Stimulated activated CD4-positive, alpha-beta T cell treated with anti-CD3 and anti-CD28 coated beads, Interleukin-15, amount 100 ng/mL, for 48 hours (primary cell): ENCODE results near the gene SKIL.

ENCODE experiments used
- DNase-seq, 2 donors: peaks; one replicate each; pipeline ENCODE4 v3.0.0-alpha.2; 2020; ENCODE audit warnings: low read depth in 2 of 2

Gene SKIL

DNA sequence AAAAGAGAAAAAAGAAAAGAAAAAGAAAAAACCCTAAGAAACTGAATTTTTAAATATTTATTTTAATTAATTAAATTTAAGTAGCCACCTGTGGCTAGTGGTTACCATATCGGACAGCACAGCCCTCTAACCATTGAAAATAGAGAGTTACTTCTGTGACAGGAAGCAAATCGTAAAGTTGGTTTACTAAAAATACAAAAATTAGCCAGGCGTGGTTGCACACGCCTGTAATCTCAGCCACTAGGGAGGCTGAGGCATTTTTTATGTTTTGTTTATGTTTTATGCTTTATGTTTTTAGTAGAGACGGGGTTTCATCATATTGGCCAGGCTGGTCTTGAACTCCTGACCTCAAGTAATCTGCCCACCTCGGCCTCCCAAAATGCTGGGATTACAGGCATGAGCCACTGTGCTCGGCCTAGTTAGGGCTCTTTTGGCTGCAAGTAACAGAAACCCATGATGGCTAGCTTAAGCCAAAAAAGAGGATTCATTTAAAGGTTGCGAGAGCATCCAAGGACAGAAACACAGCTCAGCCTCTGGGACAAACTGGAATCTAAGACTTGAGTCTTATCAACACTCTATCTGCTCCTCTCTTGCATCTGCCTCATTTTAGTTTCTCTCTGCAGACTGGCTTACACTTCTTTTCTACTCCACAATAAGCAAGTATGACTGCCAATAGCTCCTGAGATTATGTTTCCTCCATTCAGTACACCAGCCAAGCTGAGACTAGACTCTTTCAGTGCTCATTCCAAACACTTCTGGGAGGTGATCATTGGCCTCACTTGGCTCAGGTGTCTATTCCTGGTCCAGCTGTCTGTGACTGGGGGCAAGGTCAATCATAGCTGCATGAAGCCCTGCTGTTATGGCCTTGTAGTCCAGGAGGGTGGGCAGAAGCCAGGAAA is 6.8 kb upstream of the SKIL start:
- no peak for DNase-seq

DNA sequence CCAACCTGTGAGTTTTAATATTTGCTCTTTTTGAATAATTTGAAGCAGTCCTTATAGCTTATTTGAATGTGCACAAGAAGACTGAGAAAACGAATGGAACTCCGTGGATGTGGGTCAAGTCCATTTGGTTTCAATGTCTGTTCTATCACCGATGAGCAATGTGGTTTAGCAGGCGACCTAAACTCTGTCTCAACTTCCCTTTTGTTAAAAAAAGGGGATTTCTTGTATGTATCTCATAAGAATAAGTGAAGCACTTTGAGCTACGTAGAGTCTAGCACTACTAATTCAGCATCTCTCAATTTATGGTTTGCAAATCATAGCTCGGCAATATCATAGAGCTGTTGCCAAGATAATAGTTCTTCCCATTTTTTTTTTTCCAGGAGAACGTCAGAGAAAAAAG is 4.6 kb upstream of the SKIL start:
- DNase-seq: no peak

- DNase-seq: no peak
Observed at GRCh38 chr3:170353485-170353884, 4.0 kb upstream of the SKIL start.

DNA sequence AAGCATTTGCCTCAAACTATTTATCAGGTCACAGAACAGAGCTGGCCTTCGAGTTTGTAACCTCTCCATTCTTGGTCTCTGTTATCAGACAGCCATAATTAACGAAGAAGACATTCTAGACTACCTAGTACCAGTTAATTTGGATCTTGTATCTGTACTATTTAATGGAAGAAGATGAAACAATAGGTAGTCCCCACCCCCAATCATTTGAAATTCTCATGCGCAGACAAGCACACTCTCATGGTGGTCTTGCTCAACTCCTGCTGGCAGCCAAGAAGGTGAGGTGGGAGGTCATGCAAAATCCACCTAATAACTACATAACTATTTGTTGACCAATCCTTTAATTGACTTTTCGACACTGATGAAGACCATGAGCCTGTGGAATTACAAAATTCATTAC is 2.8 kb upstream of the SKIL start:
- DNase-seq: no peak

- DNase-seq: no peak
Observed at GRCh38 chr3:170355738-170356595, 1.5 kb upstream of the SKIL start.

DNA sequence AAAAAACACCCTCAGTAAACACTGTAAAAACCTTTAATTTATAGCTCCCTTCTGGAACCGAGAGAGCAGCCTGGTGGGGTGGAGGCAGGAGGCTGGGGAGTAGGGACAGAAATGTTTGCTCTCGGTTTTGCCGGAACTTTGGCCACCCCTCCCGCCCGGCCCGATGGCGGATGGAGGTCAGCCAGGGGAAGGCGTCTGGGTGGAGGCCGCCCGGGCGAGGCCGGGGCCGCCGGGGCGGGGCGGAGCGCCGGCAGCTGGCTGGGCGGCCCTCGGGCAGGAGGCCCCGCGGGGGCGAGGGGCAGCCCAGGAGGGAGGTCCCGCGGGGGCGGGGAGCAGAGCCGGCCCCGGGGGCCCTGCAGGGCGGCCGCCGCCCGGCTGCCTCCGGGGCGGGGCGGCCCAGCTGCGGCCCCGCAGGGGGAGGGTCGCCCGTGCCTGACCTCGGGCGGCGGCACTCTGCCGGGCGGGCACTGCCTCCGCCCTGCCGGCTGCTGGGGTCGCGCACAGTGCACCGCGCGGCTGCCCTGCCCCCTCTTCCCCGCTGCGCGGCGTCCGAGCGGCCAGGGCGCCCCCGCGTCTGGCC is 829 bp upstream of the SKIL start:
- DNase-seq: peak in 1 of 2 donors; percentile 32

DNA sequence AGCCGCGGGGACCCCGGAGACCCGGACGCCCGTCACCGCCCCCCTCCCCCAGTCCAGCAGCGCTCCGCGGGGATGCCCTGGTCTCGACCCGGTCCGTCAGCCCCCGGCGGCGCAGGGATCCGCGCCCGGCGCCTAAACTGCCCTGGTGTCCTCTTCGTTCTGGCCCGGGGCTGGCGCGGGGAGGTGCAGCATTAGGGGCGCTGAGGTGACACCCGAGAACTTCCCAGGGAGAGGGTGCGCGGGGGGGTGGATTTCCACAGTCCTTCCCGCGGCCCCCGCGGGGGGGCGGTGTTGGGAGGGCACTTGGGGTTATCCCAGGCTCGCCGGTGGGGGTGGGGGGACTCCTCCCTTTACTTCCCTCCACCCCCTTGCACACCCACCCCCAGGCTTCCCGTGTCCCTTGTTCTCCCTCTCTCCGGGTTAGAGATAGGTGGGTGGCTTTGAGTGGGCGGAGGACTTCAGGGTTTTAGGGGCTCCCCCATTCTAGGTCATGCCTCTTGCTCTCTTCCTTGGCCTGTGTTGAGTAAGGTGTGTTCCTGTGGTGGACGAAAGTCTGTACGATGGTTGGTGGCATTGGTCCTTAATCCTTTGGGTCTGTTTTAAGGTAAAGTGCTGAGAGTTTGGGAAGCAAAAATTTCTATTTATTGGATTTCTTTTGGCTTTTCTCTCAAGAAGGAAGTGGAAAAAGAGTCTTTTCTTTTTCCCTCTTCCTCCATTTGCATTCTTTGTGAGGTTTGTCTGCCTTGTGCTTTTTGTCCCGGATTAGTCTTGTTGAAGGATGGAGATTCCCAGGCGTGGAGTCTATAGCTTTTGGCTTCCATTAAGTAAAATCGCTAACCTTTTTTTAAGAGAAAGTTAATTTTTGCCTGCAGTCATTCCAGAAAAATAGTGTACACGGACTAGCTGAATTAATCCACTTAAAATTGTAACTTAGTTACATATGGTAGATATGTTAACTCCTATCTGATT is 811 bp downstream of the SKIL start:
- peak; percentile 53 to 70 for DNase-seq

- DNase-seq: no peak
Observed at GRCh38 chr3:170359178-170359704, 1.7 kb downstream of the SKIL start.

DNA sequence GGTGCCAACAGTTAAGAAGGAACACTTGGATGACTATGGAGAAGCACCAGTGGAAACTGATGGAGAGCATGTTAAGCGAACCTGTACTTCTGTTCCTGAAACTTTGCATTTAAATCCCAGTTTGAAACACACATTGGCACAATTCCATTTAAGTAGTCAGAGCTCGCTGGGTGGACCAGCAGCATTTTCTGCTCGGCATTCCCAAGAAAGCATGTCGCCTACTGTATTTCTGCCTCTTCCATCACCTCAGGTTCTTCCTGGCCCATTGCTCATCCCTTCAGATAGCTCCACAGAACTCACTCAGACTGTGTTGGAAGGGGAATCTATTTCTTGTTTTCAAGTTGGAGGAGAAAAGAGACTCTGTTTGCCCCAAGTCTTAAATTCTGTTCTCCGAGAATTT is 3.0 kb downstream of the SKIL start:
- no peak for DNase-seq

- DNase-seq: no peak
Observed at GRCh38 chr3:170360916-170361315, 3.4 kb downstream of the SKIL start.

DNA sequence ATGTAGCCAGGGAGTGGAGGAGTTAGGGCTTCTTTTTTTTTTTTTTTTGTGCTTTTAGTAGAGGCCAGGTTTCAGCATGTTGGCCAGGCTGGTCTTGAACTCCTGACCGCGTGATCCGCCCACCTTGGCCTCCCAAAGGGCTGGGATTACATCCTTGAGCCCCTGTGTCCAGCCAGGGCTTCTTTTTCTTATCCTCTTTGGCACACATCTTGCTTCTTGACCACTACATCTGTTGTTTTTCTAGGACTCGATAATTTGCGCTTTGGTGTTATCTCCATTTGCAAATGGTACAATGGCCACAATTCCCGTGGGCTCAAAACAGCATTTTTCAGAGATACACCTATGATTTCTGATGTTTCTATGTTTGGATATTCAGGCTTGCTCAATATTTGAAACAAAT is 4.2 kb downstream of the SKIL start:
- DNase-seq: no peak

- no peak for DNase-seq
Observed at GRCh38 chr3:170363471-170363994, 6.0 kb downstream of the SKIL start.

- DNase-seq: no peak
Observed at GRCh38 chr3:170364965-170365364, 7.5 kb downstream of the SKIL start.

DNA sequence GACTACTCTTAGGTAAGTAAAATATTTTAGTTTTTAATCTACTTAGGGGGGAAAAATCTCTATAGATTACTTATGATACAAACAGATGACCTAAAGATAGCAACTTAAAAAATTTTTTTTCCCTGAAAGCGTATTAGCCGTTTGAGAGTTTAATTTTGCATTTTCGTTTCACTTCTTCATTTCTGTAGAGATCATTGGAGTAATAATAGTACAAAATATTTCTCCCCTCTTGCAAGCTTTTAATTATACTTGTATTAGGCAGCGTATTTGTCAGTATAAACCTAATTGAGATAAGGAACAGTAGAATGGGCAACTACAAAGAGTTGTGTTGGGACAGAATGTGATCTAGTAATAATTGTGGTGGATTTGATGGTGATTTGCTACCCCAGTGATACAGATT is 10.3 kb downstream of the SKIL start:
- DNase-seq: no peak

GRCh38 chr3:170368921-170369320 is 11.4 kb downstream of the SKIL start:
- DNase-seq: no peak

DNA sequence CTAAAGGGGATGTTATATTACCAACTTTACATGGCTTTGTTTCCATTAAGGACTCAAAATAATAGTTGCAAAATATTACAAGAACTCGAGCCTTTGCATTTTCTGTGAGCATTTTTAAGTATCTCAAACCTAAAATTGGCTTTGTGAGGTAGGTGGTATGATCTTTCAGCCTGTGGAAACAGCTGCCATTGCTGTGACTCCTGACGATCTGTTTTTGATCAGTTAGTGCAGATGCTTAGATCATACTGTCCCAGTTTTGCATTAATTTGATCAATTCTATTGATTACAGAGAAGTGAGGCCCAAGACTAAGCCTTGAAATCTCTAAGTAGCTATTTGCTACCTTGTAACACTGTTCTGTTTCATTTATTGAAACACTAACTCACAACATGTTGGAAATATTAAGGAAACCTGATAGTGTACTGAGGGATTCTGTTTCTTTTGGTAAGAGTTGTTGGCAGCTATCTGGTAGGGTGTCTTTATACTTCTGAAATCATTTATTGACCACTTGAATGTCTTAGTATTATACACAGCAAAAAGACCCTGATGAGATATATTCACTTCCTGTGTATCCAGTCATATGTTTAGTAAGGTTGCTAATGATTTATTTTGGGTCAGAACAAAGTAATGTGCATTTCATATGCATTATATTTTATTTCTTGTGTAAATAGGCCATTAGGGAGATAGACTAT is 14.8 kb downstream of the SKIL start:
- DNase-seq: no peak

DNA sequence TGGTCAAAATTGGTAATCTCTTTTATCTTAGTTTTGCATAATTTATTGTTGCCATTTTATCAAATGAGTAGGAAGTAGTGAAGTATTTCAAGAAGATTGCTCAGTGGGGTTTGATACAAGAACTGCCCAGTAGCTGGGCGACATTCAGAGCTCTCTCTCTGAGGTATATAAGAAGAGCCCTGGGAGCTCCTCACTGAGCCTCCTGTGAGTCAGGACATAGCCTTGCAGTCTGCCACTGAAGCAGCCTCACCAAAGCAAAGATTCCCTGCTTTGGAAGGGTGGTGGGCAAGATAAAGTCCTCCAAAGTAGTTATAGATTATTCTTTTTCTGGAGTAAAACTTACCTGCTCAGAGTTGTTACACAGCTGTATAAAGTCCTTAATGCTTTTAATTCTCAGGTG is 26.1 kb downstream of the SKIL start:
- no peak for DNase-seq

GRCh38 chr3:170386468-170386867 is 29.0 kb downstream of the SKIL start:
- DNase-seq: no peak

- no peak for DNase-seq
Observed at GRCh38 chr3:170387950-170388349, 30.4 kb downstream of the SKIL start.

- no peak for DNase-seq
Observed at GRCh38 chr3:170391108-170391507, 33.6 kb downstream of the SKIL start.
